OCI-LY3 (cell line): Measurements from ENCODE around the gene PALMD.

Experiments used
- EZH2phosphoT487 ChIP-seq: fragments of 200-600 bp; shearing (Covaris generic); IDR thresholded peaks from 2 replicates; pipeline ENCODE4 v1.6.1; 2018; ENCODE audit warnings: antibody characterized with exemption, mixed run types, low read depth
- TF ChIP-seq, protein P1 (sequence below): fragments of 200-600, 300-600 bp; sonication (generic); IDR thresholded peaks from 2 replicates; pipeline ENCODE4 v1.5.1; 2014; ENCODE audit warnings: antibody characterized with exemption, low read length, low read depth

DNA sequence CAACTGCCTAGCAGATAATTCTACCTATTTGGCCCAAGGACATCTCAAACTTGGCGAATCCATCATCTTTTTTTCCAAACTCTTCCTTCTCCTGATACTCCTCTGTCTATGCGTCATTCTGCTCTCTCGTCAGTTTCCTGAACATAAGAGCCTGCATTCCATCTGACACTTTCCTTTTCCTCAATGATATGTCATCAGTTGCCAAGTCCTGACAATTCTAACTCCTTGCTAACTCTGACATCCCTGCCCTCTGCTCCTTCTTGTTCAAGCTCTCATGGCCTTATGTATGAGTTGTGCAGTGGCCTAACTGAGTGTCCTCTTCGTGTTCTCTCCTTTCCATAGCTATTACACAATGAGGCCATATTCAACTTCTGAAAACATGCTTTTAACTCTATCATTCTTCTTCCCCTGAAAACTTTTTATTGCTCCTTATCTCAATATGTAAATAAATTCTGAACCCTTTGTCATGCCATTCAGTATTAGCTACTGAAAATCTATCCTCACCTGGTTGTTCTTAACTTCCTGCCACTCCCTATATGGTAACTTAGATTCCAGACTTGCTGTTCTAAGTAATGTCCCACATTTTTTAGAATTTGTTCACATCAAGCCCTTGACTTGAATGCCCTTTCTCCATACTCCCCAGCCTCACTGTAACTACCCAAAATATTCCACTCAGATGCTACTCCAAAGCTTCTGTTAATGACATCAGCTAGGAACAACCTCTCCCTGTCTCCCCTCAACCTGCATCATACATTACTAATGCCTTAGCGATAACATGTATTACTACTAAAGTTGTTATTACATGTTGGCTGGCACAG, 11.5 kb downstream of the PALMD start:
- TF ChIP-seq, protein P1, sequence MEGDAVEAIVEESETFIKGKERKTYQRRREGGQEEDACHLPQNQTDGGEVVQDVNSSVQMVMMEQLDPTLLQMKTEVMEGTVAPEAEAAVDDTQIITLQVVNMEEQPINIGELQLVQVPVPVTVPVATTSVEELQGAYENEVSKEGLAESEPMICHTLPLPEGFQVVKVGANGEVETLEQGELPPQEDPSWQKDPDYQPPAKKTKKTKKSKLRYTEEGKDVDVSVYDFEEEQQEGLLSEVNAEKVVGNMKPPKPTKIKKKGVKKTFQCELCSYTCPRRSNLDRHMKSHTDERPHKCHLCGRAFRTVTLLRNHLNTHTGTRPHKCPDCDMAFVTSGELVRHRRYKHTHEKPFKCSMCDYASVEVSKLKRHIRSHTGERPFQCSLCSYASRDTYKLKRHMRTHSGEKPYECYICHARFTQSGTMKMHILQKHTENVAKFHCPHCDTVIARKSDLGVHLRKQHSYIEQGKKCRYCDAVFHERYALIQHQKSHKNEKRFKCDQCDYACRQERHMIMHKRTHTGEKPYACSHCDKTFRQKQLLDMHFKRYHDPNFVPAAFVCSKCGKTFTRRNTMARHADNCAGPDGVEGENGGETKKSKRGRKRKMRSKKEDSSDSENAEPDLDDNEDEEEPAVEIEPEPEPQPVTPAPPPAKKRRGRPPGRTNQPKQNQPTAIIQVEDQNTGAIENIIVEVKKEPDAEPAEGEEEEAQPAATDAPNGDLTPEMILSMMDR, result no peak
- TF ChIP-seq EZH2phosphoT487, result no peak
